Kidney (tissue), 14 donors: Measurements from ENCODE around the gene POU2F1. TPM values are rescaled to one million over a fixed set of nuclear protein-coding genes. Genes with fewer than 3 reads are reported as not detected.
"Not testable (repeated sequence)": the region's sequence is repeated elsewhere in the genome, so short reads cannot be mapped to it uniquely, and the experiment has no call there.

Source experiments
- DNase-seq, 5 donors: peaks; one replicate each; pipeline ENCODE4 v3.0.0-alpha.2; 2013 to 2020
- FAIRE-seq: peaks from 2 replicates; lab custom pipeline; 2012; peaks lifted over from hg19 to GRCh38; lab: Jason Lieb, UNC
- H3K27ac ChIP-seq, 2 donors: one replicate each; pipeline ENCODE4 v1.7.0; 2013; ENCODE audit warnings: low read depth in 2 of 2, low read length in 2 of 2, inconsistent platforms in 1 of 2
- H3K27me3 ChIP-seq: one replicate; pipeline ENCODE4 v1.7.1; 2013; ENCODE audit warnings: low read length, inconsistent platforms; ENCODE audit not compliant: control insufficient read depth, insufficient read depth
- H3K36me3 ChIP-seq, 3 donors: one replicate each; pipeline versions ENCODE4 v1.7.0 to v1.7.1; 2013; ENCODE audit warnings: low read length in 3 of 3, control low read depth in 1 of 3, inconsistent platforms in 1 of 3; ENCODE audit not compliant: insufficient read depth in 3 of 3, control insufficient read depth in 2 of 3
- H3K4me1 ChIP-seq, 3 donors: one replicate each; pipeline versions ENCODE4 v1.7.0 to v1.7.1; 2013; ENCODE audit warnings: low read length in 3 of 3, inconsistent platforms in 1 of 3, low read depth in 1 of 3; ENCODE audit not compliant: control insufficient read depth in 2 of 3, insufficient read depth in 2 of 3
- H3K4me3 ChIP-seq, 3 donors: one replicate each; pipeline versions ENCODE4 v1.7.0 to v1.8.1; 2013; ENCODE audit warnings: low read length in 3 of 3, control low read depth in 1 of 3, inconsistent platforms in 1 of 3
- H3K9ac ChIP-seq, 3 donors: one replicate each; pipeline versions ENCODE4 v1.7.0 to v1.7.1; 2013; ENCODE audit warnings: low read length in 3 of 3, control low read depth in 1 of 3, inconsistent platforms in 1 of 3
- H3K9me3 ChIP-seq, 3 donors: one replicate each; pipeline versions ENCODE4 v1.7.0 to v1.7.1; 2013; ENCODE audit warnings: low read length in 3 of 3, control low read depth in 1 of 3, inconsistent platforms in 1 of 3; ENCODE audit not compliant: control insufficient read depth in 2 of 3, insufficient read depth in 1 of 3
- CTCF ChIP-seq: IDR thresholded peaks from 3 replicates; pipeline ENCODE4 v1.5.1; 2012; ENCODE audit warnings: mild to moderate bottlenecking, moderate library complexity, borderline replicate concordance; ENCODE audit not compliant: insufficient read depth; ENCODE audit errors: extremely low read depth
- intact Hi-C: fragments of 100-400 bp; cut with DNase I; formaldehyde crosslinking; loops from one replicate; pipeline ENCODE4 v1.11.1; 2022
- polyA plus RNA-seq: library from polyadenylated mRNA; stranded (reverse); fragments of 350-450 nt; fragmentation: Illumina TruSeq; extraction: RNeasy Lipid Tissue Mini Kit (QIAGEN cat#74804); gene quantifications from one replicate; pipeline ENCODE4 v1.2.3, GENCODE V29; 2014; ENCODE audit warnings: low read depth, low replicate concordance; ENCODE audit not compliant: insufficient read depth
- total RNA-seq: library from RNA; stranded (reverse); fragmentation: NEBNext Ultra II Directional; extraction: Animal tissue kit (Norgen Biotek cat#: 25700); gene quantifications from one replicate; pipeline ENCODE4 v1.2.1, GENCODE V29; 2021
- donor health status: control.
- donor health status: control.
- donor health status: control.
- donor health status: control.
- donor health status: control.
- donor health status: DM: yes; HTN: yes; CAD: no.
- donor health status: Normal renal cell carcinoma (clear cell type).

Gene POU2F1
- total and polyA plus RNA-seq, 2 donors from 2014 or later: 1.9 to 25.2 TPM

- peaks cover 0 to 19% (median 0%) of the 10 kb centered on the region in 3 donors for H3K4me1 ChIP-seq
- peak overlapping the region; percentile 14 to 82 (median 23) for H3K9ac ChIP-seq
- no peaks in the 10 kb centered on the region for H3K9me3 ChIP-seq
- peak overlapping the region; percentile 93 to 96 for H3K27ac ChIP-seq
- intact Hi-C loops: no loop called here
- DNase-seq (peak in 2 of 5 donors; percentile 4 to 87), FAIRE-seq (no peak)
- no peaks in the 10 kb centered on the region for H3K36me3 ChIP-seq
- H3K4me3 ChIP-seq: peak overlapping the region; percentile 46 to 71 (median 53)
- no peaks in the 10 kb centered on the region for H3K27me3 ChIP-seq
- TF ChIP-seq CTCF: no peak
Observed at GRCh38 chr1:167221126-167221737, 546 bp downstream of the POU2F1 start.

- Histone ChIP-seq H3K27me3 (no peaks in the 10 kb centered on the region), H3K4me3 (peak overlapping the region; percentile 54 to 71 (median 65)), H3K36me3 (no peaks in the 10 kb centered on the region), H3K27ac (peak overlapping the region; percentile 93 to 96), H3K9me3 (no peaks in the 10 kb centered on the region), H3K4me1 (peaks cover 0 to 19% (median 0%) of the 10 kb centered on the region in 3 donors), H3K9ac (peak overlapping the region; percentile 59 to 82 (median 74))
- DNase-seq: peak; percentile 72 to 88 (median 86)
- peak; percentile 90 for FAIRE-seq
- TF ChIP-seq CTCF: no peak
- intact Hi-C loops: no loop called here
Observed at GRCh38 chr1:167221738-167222610, 1.3 kb downstream of the POU2F1 start.

- DNase-seq (peak in 3 of 5 donors; percentile 15 to 87 (median 82)), FAIRE-seq (no peak)
- peak overlapping the region; percentile 61 to 96 for H3K27ac ChIP-seq
- H3K4me1 ChIP-seq: peaks cover 0 to 19% (median 0%) of the 10 kb centered on the region in 3 donors
- TF ChIP-seq CTCF: no peak
- intact Hi-C loops: no loop called here
- no peaks in the 10 kb centered on the region for H3K36me3 ChIP-seq
- no peaks in the 10 kb centered on the region for H3K9me3 ChIP-seq
- peak overlapping the region in 1 of 3 donors; percentile 71 for H3K4me3 ChIP-seq
- no peaks in the 10 kb centered on the region for H3K27me3 ChIP-seq
- H3K9ac ChIP-seq: peak overlapping the region in 2 of 3 donors; percentile 23 to 82
Observed at GRCh38 chr1:167223144-167224103, 2.7 kb downstream of the POU2F1 start.

GRCh38 chr1:167224734-167225235, 4.1 kb downstream of the POU2F1 start:
- H3K27ac ChIP-seq, FAIRE-seq: not testable (repeated sequence)
- H3K4me1 ChIP-seq: peaks cover 0 to 19% (median 0%) of the 10 kb centered on the region in 3 donors

More at GRCh38 chr1:167224734-167225235, 4.1 kb downstream of the POU2F1 start:
- H3K9me3 ChIP-seq, intact Hi-C loops, H3K4me3 ChIP-seq, H3K9ac ChIP-seq, DNase-seq, H3K36me3 ChIP-seq, H3K27me3 ChIP-seq: not testable (repeated sequence)
